Stimulated activated CD4-positive, alpha-beta T cell treated with anti-CD3 and anti-CD28 coated beads, Interleukin-4, amount 100 ng/mL, for 48 hours (primary cell): Measurements from ENCODE around the gene INO80E.
"Not testable (repeated sequence)": the region's sequence is repeated elsewhere in the genome, so short reads cannot be mapped to it uniquely, and the experiment has no call there.

Experiments
- DNase-seq, 2 donors: peaks; one replicate each; pipeline ENCODE4 v3.0.0-alpha.2; 2020; ENCODE audit warnings: low read depth in 2 of 2

Gene INO80E

GRCh38 chr16:30009990-30010843 is 14.2 kb downstream of the INO80E start:
- no peak for DNase-seq

GRCh38 chr16:30010844-30011713 is 15.0 kb downstream of the INO80E start, which contains the start of gene DOC2A:
TSS of gene DOC2A (minus strand) at chr16:30011027. CDS start at chr16:30010222, 805 bp downstream.
- no peak for DNase-seq

- no peak for DNase-seq
Observed at GRCh38 chr16:30011714-30012504, 15.9 kb downstream of the INO80E start.

- DNase-seq, result not testable (repeated sequence)
Observed at GRCh38 chr16:30012598-30012997, 16.6 kb downstream of the INO80E start.

- DNase-seq, result not testable (repeated sequence)
Observed at GRCh38 chr16:30015450-30015849, 19.4 kb downstream of the INO80E start.

GRCh38 chr16:30016555-30017276 is 20.7 kb downstream of the INO80E start:
- DNase-seq, result no peak

- no peak for DNase-seq
Observed at GRCh38 chr16:30017277-30017656, 21.2 kb downstream of the INO80E start.

- not testable (repeated sequence) for DNase-seq
Observed at GRCh38 chr16:30017937-30018336, 21.9 kb downstream of the INO80E start.

GRCh38 chr16:30018731-30019158 is 22.7 kb downstream of the INO80E start:
- DNase-seq, result no peak

- no peak for DNase-seq
Observed at GRCh38 chr16:30022887-30023286, 26.8 kb downstream of the INO80E start, which contains the start of gene C16orf92. TSS of gene C16orf92 (plus strand) at chr16:30023198. CDS start at chr16:30023341, 143 bp downstream.

GRCh38 chr16:30023586-30023985 is 27.5 kb downstream of the INO80E start:
- DNase-seq, result no peak

- no peak for DNase-seq
Observed at GRCh38 chr16:30024451-30024850, 28.4 kb downstream of the INO80E start.

GRCh38 chr16:30025156-30025555 is 29.1 kb downstream of the INO80E start:
- DNase-seq, result no peak

GRCh38 chr16:30025574-30025973 is 29.5 kb downstream of the INO80E start:
- no peak for DNase-seq

- no peak for DNase-seq
Observed at GRCh38 chr16:30026449-30026848, 30.4 kb downstream of the INO80E start.

GRCh38 chr16:30027588-30028437 is 31.8 kb downstream of the INO80E start:
- DNase-seq, result no peak

- DNase-seq, result no peak
Observed at GRCh38 chr16:30028438-30029076, 32.5 kb downstream of the INO80E start.

GRCh38 chr16:30030011-30030685 is 34.1 kb downstream of the INO80E start:
- no peak for DNase-seq
